Lower leg skin (tissue), 3 donors: ENCODE measurements around the gene SPATA31C2.
"Not testable (repeated sequence)": the region's sequence is repeated elsewhere in the genome, so short reads cannot be mapped to it uniquely, and the experiment has no call there.

Source experiments
- CTCF ChIP-seq, 3 donors: fragments of 450-650 bp; IDR thresholded peaks; one replicate each; pipeline ENCODE4 v1.5.1; 2016; ENCODE audit warnings: antibody characterized with exemption in 3 of 3, mild to moderate bottlenecking in 3 of 3, moderate library complexity in 2 of 3
- POLR2A ChIP-seq, 2 donors: fragments of 450-650 bp; IDR thresholded peaks; one replicate each; pipeline ENCODE4 v1.6.1; 2016 to 2017; ENCODE audit warnings: antibody characterized with exemption in 2 of 2, mild to moderate bottlenecking in 1 of 2, moderate library complexity in 1 of 2

GRCh38 chr9:88114968-88115612 is 23.2 kb downstream of the SPATA31C2 start:
- TF ChIP-seq POLR2A, CTCF (IDR thresholded peaks at IDR 0.05): not testable (repeated sequence)
